GM19455 (cell line): Measurements from ENCODE around the gene ZFP14.

Source experiments
- ATAC-seq: cut with Tn5 transposase; IDR thresholded peaks from one replicate; pipeline ENCODE4 v1.9.1; 2021; ENCODE audit not compliant: unreplicated experiment

The ZFP14 gene

GRCh38 chr19:36378625-36379509 is at the start of gene ZFP14:
Gene ZFP14 (minus strand): TSS chr19:36379201. CDS start chr19:36367892, 11,309 bp downstream.
- peak; percentile 94 for ATAC-seq

DNA sequence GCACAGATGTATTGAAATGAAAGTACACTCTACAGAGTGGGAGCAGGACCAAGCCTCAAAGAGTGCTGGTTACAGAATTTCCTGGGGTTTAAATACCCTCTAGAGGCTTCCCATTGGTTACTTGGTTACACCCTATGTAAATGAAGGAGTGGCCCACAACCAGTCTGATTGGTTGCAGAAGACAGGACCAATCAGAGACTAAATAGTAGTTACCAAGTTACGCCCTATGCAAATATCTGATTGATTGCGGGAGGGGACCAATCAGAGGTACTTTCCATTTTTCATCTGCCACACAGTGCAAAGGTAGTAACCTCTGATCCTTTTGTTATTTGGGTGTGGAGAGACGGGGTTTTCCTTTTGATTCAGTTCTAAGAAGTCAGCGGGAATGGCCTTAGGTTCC is 44.9 kb upstream of the ZFP14 start:
- ATAC-seq = no peak

DNA sequence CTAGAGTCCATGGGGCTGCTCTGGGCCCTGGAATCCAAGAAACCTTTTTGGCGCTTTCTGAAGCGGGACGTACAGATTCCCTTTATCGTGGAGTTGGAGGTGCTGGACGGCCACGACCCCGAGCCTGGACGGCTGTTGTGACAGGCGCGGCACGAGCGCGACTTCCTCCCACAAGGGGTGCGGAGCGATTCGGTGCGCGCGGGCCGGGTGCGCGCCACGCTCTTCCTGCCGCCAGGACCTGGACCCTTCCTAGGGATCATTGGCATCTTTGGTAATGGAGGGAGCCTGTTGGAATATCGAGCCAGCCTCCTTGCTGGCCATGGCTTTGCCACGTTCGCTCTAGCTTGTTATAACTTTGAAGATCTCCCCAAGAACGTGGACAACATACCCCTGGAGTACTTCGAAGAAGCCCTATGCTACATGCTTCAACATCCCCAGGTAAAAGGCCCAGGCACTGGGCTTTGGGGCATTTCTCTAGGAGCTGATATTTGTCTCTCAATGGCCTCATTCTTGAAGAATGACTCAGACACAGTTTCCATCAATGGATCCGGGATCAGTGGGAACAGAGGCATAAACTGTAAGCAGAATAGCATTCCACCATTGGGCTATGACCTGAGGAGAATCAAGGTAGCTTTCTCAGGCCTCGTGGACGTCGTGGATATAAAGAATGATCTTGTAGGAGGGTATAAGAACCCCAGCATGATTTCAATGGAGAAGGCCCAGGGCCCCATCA is 42.9 kb upstream of the ZFP14 start:
- ATAC-seq = no peak

- no peak for ATAC-seq
Measured at GRCh38 chr19:36420961-36421748, 42.2 kb upstream of the ZFP14 start.

DNA sequence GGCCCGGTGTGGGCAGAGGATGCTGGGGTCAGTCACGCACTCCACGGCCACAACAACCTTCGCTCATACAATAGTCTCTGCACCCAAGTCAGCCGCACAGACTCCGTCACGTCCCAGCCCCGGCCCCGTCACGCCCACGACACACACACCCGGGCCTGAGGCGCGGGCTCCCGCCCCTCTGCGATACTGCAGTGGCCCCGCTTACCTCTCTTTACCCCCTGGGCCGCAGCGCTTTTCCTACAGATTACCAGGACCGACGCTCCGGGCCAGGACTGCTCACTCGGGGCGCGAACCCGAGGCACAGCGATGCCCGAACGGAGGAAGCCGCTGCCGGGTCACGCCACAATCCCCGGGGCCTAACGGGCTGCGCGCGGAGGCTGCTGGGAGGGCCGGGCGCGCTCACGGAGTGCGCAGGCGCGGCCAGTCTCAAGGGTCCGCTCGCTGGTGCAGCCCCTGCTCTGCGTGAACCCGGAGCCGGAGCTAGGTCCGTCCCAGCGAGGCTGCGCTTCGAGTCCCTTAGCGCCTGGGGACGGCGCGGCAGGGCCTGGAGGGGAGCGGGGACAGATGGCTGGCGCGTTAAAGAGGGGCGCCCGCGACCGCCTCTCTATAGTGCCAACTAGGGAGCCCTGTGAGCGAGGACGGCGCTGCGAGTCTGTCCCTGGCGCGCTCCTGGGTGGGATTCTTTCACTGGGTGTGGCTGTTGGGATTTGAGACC is 39.4 kb upstream of the ZFP14 start, which contains the start of gene ZFP82:
ZFP82 (minus strand) TSS at position 358 of the 715 bp plus-strand sequence. CDS start 8,855 bp downstream, outside the sequence.
- peak; percentile 61 for ATAC-seq

- ATAC-seq = no peak
Measured at GRCh38 chr19:36417752-36418286, 38.8 kb upstream of the ZFP14 start.

DNA sequence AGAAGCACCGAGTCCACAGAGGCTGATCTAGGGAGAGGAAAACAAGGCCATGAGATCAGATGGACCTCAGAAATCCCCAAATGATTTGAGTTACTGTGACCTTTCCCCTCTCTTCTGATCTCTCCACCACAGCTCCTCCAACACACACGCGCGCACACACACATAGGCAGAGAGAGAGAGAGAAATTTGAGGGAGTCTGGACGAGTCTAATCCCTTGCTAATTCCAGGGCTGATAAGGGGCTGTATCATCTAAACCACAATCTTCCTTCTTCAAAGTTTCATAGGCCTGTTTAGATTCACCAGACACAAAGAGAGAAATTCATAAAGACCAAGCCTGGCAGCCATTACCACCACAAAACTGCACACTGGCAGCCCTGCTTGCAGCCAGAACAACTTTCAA is 30.8 kb upstream of the ZFP14 start:
- ATAC-seq = no peak

- ATAC-seq = no peak
Measured at GRCh38 chr19:36408101-36408500, 29.1 kb upstream of the ZFP14 start.

- no peak for ATAC-seq
Measured at GRCh38 chr19:36404498-36404897, 25.5 kb upstream of the ZFP14 start.

DNA sequence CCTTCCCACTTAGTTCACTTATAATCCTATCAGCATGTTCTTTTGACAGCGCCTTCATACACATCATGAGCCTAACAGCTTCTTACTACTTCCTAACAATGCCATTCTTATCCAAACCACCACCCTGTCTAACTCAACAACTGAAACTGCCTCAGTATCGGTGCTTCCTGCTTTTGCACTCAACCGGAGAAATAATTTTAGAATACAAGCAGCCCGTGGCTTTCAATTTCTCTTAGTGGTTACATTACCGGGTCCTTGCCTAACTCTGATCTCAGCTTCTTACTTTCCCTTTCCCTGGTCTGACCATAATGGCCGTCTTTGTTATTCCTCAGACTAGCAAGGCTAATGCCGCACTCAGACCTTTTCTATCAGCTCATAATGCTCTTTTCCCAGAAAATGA is 22.5 kb upstream of the ZFP14 start:
- ATAC-seq = no peak

DNA sequence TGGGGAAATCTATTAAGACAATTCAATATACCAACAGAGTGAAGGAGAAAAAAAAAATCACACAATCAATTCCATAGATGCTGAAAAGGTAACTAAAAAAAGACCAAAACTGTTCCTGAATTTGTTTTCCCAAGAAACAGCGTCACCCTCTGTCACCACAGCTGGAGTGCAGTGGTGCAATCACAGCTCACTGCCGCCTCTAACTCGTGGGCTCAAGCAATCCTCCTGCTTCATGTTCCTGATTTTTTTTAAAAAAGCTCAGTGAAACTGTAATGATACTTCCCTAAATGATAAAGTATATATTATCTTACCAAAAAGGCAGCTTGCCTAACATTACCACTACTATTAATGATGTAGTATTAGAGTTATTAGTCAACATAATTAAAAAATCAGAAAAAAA is 19.6 kb upstream of the ZFP14 start:
- no peak for ATAC-seq

DNA sequence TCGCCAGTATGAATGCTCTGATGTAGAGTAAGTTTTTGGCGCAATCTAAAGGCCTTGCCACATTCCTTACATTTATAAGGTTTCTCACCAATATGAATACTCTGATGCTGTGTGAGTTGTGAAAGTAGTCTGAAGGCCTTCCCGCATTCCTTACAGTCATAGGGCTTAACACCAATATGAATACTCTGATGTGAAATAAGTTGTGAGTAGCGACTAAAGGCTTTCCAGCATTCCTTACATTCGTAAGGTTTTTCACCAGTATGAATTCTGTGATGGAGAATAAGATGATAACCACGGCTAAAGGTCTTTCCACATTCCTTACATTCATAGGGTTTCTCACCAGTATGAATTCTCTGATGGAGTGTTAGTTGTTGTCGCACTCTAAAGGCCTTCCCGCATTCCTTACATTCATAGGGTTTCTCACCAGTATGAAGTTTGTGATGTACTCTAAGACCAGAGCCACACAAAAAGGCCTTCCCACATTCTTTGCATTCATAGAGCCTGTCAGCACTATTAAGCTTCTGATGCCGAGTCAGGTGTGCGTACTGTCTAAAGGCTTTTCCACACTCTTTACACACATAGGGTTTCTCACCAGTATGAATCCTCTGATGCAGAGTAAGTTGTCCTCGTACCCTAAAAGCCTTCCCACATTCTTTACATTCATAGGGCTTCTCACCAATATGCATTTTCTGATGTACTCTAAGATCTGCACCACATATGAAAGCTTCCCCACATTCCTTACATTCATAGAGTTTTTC is 14.1 kb upstream of the ZFP14 start:
- no peak for ATAC-seq

DNA sequence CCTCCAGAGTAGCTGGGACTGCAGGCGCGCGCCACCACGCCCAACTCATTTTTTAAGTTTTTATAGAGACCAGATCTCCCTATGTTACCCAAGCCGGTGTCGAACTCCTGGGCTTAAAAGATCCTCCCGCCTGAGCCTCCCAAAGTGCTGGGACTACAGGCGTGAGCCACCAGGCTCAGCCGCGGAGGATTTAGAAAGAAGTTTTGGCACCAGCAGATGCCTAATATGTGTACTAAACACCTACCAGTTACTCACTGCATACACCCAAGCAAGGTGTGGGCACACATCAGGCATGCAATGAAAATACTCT is 464 bp upstream of the ZFP14 start:
- ATAC-seq = no peak

DNA sequence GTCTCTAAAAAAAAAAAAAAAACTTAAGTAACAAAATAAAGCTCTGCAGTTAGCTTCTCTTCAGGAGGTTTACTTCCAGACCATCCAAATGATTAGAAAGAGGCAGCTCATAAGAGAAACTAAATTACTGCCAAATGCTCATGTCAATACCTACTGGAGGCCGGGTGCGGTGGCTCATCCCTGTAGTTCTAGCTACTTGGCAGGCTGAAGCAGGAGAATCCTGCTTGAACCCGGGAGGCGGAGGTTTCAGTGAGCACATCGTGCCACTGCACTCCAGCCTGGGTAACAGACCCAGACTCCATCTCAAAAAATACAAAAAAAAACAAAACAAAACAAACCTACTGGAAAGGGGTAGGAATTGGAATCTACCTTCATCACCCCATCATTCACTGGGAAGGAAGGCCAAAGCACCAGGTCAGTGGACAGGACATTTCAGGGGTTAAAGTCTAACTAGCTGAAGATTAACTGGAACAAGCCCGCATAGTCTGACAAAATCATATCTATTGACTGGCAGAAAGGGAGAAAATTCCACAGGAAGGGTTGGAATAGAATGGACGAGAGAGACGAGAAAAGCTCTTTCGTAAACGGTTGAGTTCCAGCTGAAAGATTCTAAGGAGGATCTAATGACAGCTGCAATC is 1.3 kb downstream of the ZFP14 start:
- no peak for ATAC-seq

- no peak for ATAC-seq
Measured at GRCh38 chr19:36373638-36374156, 5.3 kb downstream of the ZFP14 start.

GRCh38 chr19:36371886-36372285 is 7.1 kb downstream of the ZFP14 start:
- ATAC-seq = no peak

DNA sequence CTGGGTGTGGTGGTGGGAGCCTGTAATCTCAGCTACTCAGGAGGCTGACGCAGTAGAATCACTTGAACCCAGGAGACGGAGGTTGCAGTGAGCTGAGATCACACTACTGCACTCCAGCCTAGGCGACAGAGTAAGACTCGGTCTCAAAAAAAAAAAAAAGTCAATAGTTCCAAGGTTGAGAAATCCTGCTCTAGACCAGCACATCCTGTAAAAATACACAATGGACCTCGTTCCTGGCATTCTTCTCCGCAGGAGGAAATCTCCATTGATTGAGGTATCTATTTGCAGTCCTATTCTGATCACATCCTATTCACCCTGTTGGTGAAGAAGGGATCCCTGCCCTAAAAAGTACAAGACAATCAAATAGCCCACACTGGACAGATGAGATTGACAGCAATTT is 15.2 kb downstream of the ZFP14 start:
- no peak for ATAC-seq

DNA sequence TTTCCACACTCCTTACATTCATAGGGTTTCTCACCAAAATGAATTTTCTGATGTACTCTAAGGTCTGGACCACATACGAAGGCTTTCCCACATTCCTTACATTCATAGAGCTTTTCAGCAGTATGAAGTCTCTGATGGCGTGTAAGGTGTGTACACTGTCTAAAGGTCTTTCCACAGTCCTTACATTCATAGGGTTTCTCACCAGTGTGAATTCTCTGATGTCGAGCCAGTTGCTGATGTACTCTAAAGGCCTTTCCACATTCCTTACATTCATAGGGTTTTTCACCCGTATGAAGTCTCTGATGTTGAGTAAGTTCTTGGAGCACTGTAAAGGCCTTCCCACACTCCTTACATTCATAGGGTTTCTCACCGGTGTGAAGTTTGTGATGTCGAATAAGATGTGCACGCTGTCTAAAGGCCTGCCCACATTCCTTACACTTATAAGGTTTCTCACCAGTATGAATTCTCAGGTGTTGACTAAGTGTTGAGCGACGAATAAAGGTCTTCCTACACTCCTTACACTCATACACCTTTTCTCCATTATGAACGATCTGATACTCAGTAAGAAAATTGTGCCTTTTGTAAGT is 38.1 kb downstream of the ZFP14 start:
- no peak for ATAC-seq
